ENCODE data around the gene OMG.

GRCh38 chr17:31321481-31321880 is 24.4 kb upstream of the OMG start, which contains the start of gene EVI2A:
- TF ChIP-seq CTCF (IDR thresholded peaks at IDR 0.05) (no peak), POLR2A (IDR thresholded peaks at IDR 0.05) (no peak)

All from testis (tissue), 2 donors.